NCI-H2196 treated with DMSO at 0.1 percent for 48 hours (cell line): ENCODE measurements around the gene ATF6.

Experiments used
- DNase-seq: peaks from one replicate; lab custom pipeline; 2025; ENCODE audit not compliant: unreplicated experiment; lab: John Stamatoyannopoulos, UW

ATF6 gene

DNA sequence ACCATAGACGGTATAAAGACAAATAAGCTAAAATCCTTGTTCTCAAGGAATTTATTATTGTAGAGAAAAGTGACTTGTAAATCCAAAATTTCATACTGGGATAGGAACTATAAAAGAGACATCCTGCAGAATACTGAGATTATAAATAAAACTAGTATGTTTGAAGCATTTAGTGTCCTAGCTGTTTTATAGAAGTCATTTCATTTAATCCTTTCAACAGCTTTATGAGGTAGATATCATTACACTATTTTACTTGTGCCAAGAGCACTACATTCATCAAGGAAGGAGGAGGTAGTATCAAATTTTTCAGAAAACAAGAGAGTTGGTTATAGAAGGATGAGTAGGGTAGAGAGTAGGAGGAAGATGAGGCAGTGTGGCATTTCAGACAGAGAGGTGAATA lies 119.6 kb downstream of the ATF6 start:
- no peak for DNase-seq

DNA sequence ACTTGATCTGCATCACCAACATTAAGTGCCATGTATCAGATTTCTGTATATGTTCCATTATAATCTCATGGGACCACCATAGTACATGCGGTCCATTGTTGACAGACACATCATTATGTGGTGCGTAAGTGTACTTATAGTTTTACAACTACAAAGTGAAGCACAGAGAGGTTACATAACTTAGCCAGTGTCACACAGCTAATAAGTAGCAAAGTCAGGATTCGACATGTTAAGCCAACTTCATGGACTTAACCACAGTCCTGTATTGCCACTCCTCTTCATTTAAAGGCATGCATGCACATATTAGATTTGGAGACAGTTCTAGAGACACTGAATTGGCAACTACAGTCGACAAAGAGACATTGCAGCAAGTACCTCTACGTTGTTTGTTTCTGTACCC lies 120.5 kb downstream of the ATF6 start:
- no peak for DNase-seq

DNA sequence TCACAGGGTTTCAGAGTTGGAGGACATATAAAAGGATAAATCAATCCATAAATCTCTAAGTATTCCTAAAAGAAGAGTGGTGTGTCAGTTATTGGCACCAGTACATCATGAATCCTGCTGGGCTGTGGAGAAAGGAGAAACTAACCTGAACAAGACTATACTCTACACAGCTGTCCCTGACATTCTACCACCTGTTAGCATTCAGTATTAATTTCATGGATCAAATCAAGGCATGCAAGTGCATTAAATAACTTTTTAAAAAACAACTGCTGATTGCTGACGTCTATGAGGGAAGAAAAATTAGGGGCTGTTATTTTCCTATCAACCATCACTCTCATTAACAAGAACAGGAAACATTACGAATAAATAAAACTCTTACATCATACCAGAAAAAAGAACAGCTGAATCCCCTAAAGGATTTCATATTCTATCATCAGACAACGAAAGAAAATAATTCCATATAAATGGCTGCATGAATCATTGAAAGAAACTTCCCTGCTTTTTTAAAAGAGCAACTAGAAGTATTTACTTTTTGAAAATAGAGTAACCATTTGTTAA lies 121.7 kb downstream of the ATF6 start:
- DNase-seq = no peak

DNA sequence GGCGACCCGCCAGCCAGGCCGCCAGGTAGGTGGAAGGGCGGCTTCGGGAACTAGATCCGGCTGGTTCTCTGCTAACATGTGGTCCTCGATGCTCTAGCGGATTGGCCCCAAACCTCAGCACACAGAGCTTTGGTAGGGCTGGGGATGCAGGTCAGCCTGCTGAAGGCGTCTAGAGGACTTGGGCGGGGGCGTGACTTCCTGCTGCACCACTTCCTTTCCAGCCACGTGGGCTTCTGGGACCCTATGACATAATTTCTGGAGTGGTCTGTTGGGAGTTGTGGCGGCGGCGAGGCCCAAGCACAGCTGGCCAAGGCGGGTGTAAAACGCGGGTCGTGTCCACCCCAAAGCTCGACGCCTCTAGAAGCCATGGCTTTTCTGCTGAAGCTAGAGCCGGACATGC lies 124.5 kb downstream of the ATF6 start:
- no peak for DNase-seq

DNA sequence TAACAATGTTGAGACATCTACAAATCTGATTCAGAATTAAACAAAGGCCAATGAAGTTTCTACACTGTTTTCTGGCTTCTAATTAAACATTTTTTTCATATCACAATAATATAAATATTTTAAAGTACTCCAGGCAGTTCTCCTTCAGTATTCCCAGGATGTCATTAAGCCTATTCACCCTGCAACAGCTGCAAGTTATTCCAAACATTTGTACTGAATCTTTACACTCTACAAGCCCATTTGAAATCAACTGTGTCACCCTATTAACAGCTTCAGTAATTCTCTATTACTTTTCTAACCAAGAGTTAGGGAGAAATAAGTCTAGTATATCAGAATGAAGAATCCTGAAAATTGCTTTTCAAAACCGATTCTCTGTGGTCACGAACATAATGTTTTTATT lies 133.0 kb downstream of the ATF6 start:
- DNase-seq = no peak

DNA sequence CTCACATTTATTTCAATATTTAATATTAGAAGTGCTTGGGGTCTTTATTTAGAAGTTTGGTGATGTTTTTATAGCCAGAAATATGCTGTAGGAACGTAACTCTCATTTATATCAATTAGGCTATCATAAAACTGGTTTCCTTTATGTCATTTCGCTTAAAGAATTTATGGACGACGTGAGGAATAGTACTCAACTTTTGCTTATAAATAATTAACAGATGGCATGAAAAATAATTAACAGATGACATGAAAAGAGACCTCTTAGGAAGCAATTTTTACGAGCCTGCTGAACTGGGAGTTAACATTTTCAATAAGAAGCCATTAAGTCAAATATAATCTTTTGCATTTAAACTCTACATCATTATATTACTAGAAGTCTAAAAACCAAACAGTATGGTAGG lies 134.0 kb downstream of the ATF6 start:
- DNase-seq = no peak

DNA sequence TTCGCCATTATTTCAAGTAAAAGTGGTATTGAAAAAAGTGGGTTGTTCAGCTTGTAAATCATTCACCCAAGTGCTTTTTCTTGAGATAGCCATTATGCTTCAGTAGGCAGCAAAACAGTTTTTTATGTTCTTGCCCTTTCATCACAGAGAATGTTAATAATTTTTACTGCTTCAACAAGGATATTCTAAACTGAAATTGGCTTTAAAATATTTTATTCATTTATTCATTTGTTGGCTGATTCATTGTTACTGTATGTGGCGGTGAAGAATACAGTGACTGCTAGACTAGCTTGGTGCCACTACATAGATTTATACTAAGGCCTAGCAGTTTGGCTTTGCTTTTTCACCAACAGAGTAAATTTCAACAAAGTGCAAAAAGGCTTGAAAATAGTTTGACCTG lies 136.1 kb downstream of the ATF6 start:
- DNase-seq = no peak

DNA sequence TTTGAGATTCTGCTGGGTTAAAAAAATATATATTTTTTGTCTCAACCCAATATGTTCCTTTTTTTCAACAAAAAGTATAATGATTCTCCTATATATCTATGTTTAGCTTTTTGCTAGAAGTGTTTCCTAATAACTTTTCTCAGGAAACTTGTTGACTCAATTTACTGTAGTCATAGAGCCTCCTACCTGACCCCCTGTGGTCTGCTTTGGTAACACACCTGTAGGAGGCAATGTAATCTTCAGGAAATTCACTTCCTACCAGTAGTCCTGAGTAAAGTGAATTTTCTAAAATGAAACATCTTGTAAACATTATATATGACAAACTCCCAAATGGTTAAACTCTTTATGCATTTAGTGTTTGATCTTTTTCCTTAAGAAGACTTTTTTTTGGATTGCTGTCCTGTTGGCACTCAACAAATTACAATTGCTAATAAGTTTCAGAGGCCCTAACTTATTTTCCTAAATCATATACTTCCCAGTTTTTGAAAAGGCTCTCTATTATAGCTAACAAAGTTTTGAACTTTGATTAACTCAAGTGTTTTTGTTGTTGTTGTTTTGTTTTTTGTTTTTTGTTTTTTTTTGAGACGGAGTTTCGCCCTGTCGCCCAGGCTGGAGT lies 139.3 kb downstream of the ATF6 start:
- no peak for DNase-seq

DNA sequence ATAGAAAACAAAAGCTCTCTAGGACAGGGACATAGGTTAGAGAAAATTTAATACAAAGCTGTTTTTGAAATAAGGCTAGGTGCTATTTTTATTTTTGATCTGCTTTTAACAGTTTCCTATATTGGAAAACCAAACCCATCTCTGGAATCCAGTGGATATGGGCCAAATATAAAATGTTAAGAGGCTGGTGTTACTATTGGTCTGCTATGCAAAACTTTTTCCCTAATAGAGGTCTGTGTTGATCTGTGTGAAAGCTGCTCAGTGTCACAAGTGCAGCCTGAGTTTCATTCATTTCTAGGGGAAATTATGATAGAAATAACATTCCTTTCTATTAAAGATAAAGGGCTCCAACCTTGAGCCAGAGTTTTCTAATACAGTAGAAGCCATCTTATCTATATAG lies 141.1 kb downstream of the ATF6 start:
- DNase-seq = no peak

DNA sequence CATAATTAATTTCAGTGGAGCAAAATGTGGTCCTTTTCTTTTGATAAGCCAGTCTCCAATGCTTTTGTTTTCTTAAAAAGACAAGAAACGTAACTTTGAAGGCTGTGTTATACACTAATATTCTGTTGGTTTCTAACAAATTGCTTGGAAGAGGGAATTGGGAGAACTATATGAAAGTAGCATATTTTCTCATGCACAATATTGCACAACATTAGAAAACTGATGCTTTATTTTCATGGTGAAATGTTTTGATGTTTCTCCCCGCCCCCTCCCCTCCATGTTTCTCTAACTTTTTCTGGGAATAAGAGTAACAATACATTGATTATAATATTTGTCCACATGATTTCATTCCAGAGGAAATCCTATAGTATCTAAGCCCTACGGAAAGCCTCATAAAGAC lies 142.1 kb downstream of the ATF6 start:
- DNase-seq = no peak

DNA sequence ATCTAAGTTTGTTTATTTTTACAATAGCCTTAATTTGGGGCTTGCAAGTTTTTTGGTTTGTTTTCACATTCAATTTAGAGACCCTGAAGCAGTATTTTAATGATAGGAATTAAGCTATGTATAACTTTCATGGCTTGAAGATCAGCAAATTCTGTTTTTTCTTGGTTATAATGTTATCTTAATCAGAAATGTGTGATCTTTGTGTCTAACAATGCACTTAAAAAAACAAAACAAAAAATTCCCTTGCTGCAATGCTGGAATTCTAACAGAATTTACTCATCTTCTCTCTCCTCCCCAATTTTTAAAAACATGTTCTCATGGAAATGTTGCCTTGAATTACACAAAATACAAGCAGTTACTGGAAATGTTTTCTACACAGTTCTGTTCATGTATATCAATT lies 144.5 kb downstream of the ATF6 start:
- no peak for DNase-seq

DNA sequence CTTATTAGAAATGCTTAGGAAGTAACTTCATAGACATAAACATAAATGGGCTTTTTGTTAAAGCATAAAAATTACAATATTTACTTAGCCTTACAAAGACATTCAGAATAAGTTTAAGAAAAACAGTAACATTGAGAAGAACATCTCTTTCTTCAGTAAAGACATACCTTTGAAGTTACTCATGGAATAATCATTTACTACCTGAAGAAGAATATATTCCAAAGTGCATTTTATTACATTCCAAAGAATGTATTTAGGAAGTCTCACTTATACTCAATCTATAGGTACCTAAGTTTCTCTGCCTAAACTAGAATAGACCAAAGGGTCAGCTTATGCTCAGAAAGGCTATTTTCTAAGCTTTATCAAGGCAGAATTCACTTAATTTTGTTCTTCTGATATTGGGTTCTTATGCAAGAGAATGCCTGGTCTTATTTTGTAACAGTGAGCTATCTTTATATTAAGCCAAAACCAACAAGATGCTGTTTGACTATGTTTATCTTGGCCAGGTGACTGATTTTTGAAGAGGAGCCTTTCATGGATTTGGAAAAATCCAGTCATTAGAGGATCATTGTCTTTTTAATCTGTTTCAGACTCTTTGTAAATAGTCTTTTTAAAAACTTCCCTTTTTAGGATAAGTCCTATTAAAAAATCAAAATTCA lies 147.5 kb downstream of the ATF6 start:
- no peak for DNase-seq

DNA sequence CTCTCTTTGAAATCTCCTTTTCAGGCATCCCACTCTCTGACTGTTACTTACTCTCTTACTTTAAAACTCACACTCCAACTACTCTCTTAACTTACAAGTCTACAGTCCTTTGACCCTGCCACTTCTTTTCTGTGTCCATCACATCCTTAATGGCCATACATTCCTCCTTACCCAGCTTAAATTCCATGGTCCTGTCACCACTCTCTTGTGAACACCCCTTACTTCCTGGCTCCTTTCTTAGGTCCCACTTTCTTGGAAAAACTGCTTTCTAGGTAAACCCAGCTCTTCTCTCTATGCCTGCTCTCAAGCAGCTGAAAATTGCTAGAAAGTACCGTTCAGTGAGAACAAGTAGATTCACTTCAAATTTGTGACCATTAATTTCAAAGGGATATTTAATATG lies 148.5 kb downstream of the ATF6 start:
- no peak for DNase-seq

DNA sequence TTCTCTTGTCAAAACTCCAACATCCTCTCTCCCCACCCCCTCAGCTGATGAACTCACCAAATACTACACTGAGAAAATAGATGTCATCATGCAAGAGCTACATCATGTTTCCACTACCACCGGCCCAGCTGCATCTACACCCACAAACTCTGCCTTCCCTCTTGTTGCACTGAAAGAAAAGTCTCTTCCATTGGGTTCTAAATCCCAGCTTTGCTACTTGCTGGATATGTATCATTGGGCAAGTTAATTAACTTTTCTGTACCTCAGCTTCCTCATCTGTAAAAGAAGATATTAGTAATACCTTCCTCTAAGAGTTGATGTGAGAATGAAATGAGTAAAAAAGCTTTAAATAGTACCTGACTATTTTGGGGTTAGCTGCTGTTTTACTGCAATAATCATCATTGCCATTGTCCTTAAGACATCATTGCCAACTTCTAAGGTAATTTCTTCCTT lies 149.0 kb downstream of the ATF6 start:
- DNase-seq = no peak

DNA sequence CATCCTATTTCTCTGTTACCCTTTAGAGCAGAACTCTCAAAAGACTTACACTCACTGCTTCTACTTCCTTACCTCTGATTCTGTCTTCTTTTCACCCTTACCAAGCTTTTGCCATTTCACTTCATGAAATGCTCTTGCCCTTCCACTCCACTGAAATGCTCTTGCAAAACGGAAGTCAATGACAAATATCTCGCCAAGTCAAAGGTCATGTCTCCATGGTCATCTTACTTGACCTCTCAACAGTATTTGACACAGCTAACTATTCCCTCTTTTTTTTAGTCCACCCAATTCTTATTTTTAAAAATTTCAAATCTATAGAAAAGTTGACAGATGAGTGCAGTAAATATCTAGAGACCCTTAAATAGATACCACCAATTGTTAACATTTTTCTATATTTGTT lies 149.9 kb downstream of the ATF6 start:
- no peak for DNase-seq

DNA sequence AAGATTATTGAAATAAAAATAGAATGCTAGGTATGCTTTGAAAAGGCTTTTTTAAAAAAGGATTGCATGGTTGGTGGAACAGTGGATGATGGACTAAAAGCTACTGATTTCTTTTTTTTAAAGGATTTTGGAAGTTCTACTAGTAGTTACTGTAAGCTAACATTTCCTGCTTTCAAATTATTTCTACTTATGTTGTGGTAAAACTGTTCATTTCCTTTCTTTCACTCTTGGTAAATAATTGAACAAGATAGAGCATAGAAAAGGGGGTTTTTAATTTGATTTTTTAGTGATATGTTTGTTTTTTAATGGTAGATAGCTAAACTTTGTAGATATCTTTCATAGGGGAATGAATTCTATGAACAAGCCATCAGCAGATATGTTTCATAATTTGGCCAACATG lies 153.1 kb downstream of the ATF6 start:
- no peak for DNase-seq

DNA sequence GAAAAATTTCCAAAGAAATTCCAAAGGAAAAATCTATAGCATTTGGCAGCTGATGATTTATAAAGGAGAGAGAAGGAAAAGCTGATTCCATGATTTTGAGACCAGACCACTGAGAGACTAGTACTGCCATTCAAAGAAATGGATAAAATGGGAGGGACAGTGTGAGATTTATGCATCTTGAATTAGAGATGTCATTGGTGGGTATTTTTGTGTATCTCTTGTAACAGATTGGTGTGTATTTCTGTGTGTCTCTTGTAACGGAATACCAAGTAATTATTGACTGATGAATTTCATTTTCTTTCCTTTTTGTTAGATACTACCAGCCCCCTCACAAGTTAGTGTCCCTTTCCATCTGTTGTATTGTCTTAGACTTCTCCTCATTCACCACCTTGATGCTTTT lies 155.4 kb downstream of the ATF6 start:
- no peak for DNase-seq

DNA sequence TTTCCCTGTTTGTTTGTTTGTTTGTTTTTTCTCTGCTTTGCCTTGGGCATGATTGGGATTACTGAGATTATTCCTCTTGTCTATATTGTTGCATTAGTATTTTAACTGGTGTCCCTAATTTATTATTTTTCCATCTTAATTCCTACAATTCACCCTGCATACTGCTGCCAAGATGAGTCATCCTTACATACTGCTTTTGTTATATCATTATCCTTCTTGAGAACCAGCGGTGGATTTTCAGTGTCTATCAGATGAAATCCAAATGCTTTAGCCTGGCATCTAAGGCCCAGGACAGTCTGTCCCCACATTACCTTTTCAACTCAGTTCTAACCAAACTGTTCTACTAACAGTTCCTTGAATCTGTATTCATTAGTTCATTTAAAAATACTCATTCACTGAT lies 155.9 kb downstream of the ATF6 start:
- DNase-seq = no peak

DNA sequence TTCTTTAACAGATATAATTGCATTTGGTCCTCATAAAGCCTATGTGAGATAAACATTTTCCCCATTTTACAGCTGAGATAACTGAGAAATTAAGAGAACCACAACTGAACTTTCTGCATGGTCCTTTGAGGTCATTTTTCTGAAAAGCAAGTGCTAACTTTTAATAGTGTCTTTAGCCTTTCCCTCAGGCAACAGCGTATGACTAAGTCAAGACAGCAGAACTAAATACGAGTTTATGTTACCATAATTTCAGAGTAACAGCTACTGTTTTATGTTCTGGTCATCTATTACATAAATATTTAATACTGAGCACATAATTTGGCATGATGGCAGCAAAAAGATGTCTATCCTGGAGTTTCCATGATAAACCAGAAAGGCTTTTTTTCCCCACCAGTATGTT lies 161.9 kb downstream of the ATF6 start:
- DNase-seq = no peak

DNA sequence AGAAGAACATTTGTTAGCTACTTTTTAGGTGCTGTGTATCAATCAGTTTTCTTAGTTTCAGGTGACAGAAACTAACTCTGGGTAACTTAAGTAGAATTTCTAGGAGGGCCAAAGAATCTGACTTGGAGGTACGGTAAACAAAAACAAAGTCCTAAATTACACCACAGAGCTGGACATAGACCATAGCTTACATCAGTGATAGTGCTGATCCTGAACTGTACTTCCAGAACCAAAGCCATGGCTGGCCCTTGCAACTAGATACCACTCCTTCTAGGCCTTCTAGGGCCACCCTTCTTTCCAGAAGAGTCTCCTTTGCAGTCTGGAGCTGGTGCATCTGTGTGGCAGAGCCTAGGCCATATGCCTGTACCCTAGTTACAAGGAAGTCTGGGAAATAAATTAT lies 163.0 kb downstream of the ATF6 start:
- DNase-seq = no peak

DNA sequence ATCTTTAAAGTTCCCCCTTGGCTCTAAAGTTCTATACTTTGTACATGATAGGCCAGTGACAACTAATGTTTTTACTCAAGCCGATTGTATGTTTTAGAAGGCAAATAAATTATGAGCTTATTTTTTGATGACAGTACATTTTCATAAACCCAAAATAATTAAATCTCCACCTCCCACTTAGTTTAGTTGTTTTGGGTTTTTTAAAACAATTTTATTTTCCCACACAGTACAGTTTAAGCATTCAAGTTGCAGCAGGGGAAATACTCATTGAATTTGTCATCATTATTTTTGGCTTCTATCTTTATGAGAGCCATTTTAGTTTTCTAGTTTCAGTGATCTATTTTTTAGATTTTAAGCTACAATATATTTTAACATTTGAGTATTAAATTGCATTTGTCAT lies 163.9 kb downstream of the ATF6 start:
- DNase-seq = no peak

DNA sequence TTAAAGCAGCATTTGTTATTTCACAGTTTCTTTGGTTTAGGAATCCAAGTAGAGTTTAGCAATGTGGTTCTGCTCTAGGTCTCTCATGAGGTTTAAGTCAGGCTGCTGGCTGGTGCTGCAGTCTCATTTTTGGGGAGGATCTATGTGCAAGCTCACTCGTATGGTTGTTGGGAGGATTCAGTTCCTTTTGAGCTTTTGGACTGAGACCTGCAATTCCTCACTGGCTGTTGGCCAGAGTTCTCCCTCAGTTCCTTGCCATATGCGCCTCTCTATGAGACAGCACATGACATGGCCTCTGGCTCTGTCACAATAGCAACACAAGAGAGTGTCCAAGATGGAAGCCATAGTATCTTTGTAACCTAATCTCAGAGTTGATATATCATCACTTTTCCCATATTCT lies 166.5 kb downstream of the ATF6 start:
- DNase-seq = no peak
